Epithelial cell of proximal tubule (primary cell): ENCODE data around the gene PTPRN2. TPM values are rescaled to one million over a fixed set of nuclear protein-coding genes. Genes with fewer than 3 reads are reported as not detected.
"Not testable (repeated sequence)": the region's sequence is repeated elsewhere in the genome, so short reads cannot be mapped to it uniquely, and the experiment has no call there.

ENCODE experiments used
- DNase-seq: peaks from one replicate; pipeline ENCODE4 v3.0.0-alpha.2; 2011; ENCODE audit warnings: low read depth
- H3K4me3 ChIP-seq: 2 replicates; pipeline ENCODE4 v1.5.1; 2011; ENCODE audit warnings: low read depth, mild to moderate bottlenecking, low read length
- CTCF ChIP-seq: conservative IDR thresholded peaks from 2 replicates; pipeline ENCODE4 v1.5.1; 2012; ENCODE audit warnings: low read depth, mild to moderate bottlenecking, low read length
- total RNA-seq: library from RNA; depleted of rRNA; stranded (reverse); fragments of >200 nt; gene quantifications from 2 replicates; pipeline ENCODE4 v1.2.3, GENCODE V29; 2015

The PTPRN2 gene
- total RNA-seq, 1 donor from 2014 or later: 2.8 TPM

GRCh38 chr7:158277219-158278141 is 310.1 kb downstream of the PTPRN2 start:
- H3K4me3 ChIP-seq: no peak overlapping the region
- TF ChIP-seq CTCF: no peak
- no peak for DNase-seq

- DNase-seq: no peak
- no peak for TF ChIP-seq CTCF
- H3K4me3 ChIP-seq: no peak overlapping the region
Observed at GRCh38 chr7:158276414-158277218, 311.0 kb downstream of the PTPRN2 start.

- no peak overlapping the region for H3K4me3 ChIP-seq
- no peak for DNase-seq
- TF ChIP-seq CTCF: no peak
Observed at GRCh38 chr7:158275711-158276413, 311.8 kb downstream of the PTPRN2 start.

- TF ChIP-seq CTCF: no peak
- no peak for DNase-seq
- no peak overlapping the region for H3K4me3 ChIP-seq
Observed at GRCh38 chr7:158274996-158275395, 312.6 kb downstream of the PTPRN2 start.

- H3K4me3 ChIP-seq: no peak overlapping the region
- no peak for DNase-seq
- no peak for TF ChIP-seq CTCF
Observed at GRCh38 chr7:158274404-158274811, 313.2 kb downstream of the PTPRN2 start.

GRCh38 chr7:158273756-158274342 is 313.8 kb downstream of the PTPRN2 start:
- H3K4me3 ChIP-seq, DNase-seq: not testable (repeated sequence)
